Neutrophil (primary cell): ENCODE results near the gene HSCB.

ENCODE experiments used
- H3K27ac ChIP-seq: fragments of 200-600 bp; sonication (generic); 2 replicates; pipeline ENCODE4 v1.5.1; 2016; ENCODE audit warnings: mild to moderate bottlenecking, moderate library complexity
- H3K27me3 ChIP-seq: fragments of 200-600 bp; sonication (generic); 2 replicates; pipeline ENCODE4 v1.6.0; 2016; ENCODE audit warnings: mild to moderate bottlenecking
- H3K36me3 ChIP-seq: fragments of 200-600 bp; sonication (generic); 2 replicates; pipeline ENCODE4 v1.5.1; 2017
- H3K4me1 ChIP-seq, 2 experiments: fragments of 200-600 bp in 1 of 2; sonication (generic) in 1 of 2; 1 replicate in 1 of 2; 2 replicates in 1 of 2; pipeline versions ENCODE4 v1.5.1 to v1.6.1; 2013 to 2016; ENCODE audit warnings: low read depth in 1 of 2, low read length in 1 of 2, mild to moderate bottlenecking in 1 of 2, moderate library complexity in 1 of 2; ENCODE audit not compliant: control insufficient read depth in 1 of 2, insufficient read depth in 1 of 2
- H3K4me3 ChIP-seq, 2 experiments: fragments of 200-600 bp in 1 of 2; sonication (generic) in 1 of 2; 1 replicate in 1 of 2; 2 replicates in 1 of 2; pipeline ENCODE4 v1.5.1; 2013 to 2016; ENCODE audit warnings: low read depth in 1 of 2, low read length in 1 of 2, mild to moderate bottlenecking in 1 of 2, moderate library complexity in 1 of 2
- H3K9me3 ChIP-seq: fragments of 200-600 bp; sonication (generic); 2 replicates; pipeline ENCODE4 v1.5.1; 2016
- TF ChIP-seq, protein P1 (sequence below): fragments of 200-600 bp; sonication (generic); IDR thresholded peaks from 2 replicates; pipeline ENCODE4 v1.5.1; 2016; ENCODE audit warnings: antibody characterized with exemption

The HSCB gene

DNA sequence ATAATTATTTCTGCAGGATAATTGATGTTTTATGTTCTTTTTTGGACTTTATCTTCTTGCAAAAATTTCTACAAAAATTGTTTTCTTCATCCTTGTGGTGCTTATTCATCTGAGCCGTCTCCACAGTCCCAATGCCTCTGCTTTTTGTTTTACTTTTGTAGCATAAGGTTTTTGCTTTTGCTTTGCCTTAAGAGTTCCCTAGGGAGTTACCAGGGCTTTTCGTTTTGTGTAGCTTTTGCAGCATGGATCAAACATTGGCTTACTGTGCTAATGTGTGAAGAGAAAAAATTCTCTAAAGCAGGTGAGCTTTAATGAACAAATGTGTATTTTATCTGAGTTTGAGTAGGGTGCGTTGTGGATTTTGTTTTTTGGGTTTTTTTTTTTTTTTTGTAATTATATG is 46.8 kb downstream of the HSCB start:
- Histone ChIP-seq H3K4me3 (no peak overlapping the region), H3K27ac (no peak overlapping the region), H3K27me3 (no peaks in the 10 kb centered on the region), H3K9me3 (no peaks in the 10 kb centered on the region), H3K4me1 (peaks cover 0 to 4% of the 10 kb centered on the region in 2 experiments), H3K36me3 (peaks cover 55% of the 10 kb centered on the region)
- TF ChIP-seq, protein P1, sequence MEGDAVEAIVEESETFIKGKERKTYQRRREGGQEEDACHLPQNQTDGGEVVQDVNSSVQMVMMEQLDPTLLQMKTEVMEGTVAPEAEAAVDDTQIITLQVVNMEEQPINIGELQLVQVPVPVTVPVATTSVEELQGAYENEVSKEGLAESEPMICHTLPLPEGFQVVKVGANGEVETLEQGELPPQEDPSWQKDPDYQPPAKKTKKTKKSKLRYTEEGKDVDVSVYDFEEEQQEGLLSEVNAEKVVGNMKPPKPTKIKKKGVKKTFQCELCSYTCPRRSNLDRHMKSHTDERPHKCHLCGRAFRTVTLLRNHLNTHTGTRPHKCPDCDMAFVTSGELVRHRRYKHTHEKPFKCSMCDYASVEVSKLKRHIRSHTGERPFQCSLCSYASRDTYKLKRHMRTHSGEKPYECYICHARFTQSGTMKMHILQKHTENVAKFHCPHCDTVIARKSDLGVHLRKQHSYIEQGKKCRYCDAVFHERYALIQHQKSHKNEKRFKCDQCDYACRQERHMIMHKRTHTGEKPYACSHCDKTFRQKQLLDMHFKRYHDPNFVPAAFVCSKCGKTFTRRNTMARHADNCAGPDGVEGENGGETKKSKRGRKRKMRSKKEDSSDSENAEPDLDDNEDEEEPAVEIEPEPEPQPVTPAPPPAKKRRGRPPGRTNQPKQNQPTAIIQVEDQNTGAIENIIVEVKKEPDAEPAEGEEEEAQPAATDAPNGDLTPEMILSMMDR = no peak

DNA sequence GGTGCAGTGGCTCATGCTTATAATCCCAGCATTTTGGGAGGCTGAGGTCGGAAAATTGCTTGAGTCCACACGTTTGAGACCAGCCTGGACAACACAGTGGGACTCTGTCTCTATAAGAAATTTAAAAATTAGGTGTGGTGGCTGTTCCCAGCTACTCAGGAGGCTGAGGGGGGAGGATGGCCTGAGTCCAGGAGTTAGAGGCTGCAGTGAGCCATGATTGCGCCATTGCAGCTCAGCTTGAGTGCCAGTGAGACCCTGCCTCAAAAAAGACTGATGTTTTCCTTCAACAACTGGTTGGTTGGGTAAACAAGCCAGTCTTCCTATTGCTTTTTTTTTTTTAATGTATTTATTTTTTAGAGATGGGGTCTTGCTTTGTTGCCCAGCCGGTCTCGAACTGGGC is 49.3 kb downstream of the HSCB start:
- TF ChIP-seq, protein P1 = no peak
- H3K27me3 ChIP-seq = no peaks in the 10 kb centered on the region
- peaks cover 0 to 4% of the 10 kb centered on the region in 2 experiments for H3K4me1 ChIP-seq
- H3K4me3 ChIP-seq = no peak overlapping the region
- H3K36me3 ChIP-seq = peaks cover 54% of the 10 kb centered on the region
- no peaks in the 10 kb centered on the region for H3K9me3 ChIP-seq
- no peak overlapping the region for H3K27ac ChIP-seq

DNA sequence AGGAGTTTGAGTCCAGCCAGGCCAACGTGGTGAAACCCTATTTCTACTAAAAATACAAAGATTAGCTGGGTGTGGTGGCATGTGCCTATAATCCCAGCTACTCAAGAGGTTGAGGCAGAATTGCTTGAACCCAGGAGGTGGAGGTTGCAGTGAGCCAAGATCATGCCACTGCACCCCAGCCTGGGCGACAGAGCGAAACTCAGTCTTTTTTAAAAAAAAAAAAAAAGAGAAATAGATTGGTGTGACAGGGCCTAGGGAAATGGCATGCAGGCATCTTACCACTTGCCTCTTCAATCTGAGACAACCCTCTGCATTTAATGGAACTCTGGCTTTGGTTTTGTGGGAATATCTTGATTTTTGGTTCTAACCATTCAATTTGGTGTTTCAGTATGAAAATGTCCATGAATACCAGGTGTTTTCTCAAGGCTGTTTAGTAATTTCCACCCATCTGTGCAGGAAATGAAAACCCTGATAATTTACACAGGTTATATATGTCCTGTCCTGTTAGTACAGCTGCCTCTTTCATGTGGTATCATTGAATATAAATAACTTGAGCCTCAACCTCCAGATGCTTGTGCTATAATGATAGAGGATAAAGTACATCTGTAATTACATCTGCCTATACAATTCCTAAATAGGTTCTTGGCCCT is 50.1 kb downstream of the HSCB start:
- no peak overlapping the region for H3K27ac ChIP-seq
- peaks cover 51% of the 10 kb centered on the region for H3K36me3 ChIP-seq
- H3K4me1 ChIP-seq = peaks cover 0 to 4% of the 10 kb centered on the region in 2 experiments
- no peak overlapping the region for H3K4me3 ChIP-seq
- H3K27me3 ChIP-seq = no peaks in the 10 kb centered on the region
- H3K9me3 ChIP-seq = no peaks in the 10 kb centered on the region
- TF ChIP-seq, protein P1 = no peak

DNA sequence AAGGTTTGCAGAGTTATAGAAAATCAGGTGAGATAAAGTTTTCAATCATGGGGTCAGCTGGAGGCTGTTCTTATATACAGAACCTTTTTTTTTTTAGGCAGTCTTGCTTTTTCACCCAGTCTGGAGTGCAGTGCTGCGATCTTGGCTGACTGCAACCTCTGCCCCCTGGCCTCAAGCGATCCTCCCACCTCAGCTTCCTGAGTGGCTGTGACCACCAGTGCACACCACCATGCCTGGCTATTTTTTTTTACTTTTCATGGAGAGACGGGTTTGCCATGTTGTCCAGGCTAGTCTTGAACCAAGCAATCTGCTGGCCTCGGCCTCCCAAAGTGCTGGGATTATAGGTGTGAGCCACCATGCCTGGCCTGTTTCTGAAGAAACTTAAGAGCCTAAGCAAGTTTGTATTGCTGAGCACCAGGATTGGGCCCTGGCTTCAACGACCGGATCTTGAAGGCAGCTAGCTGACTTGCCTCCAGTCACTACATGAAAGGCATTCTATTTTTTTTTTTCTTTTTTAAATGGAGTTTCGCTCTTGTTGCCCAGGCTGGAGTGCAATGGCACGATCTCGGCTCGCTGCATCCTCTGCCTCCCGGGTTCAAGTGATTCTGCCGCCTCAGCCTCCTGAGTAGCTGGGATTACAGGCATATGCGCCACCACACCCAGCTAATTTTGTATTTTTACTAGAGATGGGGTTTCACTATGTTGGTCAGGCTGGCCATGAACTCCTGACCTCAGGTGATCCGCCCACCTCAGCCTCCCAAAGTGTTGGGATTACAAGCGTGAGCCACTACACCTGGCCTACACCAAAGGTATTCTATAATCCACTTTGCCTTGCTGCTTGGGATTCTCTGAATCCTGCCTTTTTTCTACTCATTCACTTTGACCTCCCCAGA is 50.9 kb downstream of the HSCB start:
- Histone ChIP-seq H3K36me3 (peaks cover 43% of the 10 kb centered on the region), H3K4me3 (no peak overlapping the region)
- TF ChIP-seq, protein P1 = no peak

DNA sequence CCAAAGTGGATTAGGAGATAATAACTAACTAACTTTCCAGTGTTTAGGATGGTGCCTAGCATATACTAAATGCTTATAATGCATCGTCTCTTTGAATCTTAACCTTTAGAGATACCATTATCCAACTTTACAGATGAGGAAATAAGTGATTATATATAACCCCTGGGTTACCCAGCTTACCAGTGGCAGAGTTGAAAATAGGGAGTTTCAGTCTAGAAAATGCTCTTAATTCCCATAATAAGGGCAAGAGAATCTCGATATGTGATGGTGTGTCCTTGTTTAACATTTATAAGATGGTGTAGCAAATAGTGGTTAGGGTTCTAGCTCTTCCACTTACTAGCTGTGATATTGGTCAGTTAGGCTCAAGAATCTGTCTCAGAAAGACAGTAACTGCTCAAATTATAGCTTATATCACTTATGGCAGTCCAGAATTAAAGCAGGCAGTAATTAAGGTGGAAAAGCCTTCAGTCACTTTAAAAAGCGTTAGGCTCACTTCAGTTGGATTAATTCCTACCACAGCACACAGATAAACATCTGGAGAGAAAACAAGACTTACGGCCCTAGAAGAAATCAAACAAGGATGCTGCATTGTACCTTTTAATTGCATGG is 52.2 kb downstream of the HSCB start:
- Histone ChIP-seq H3K36me3 (peaks cover 32% of the 10 kb centered on the region), H3K27ac (no peak overlapping the region), H3K4me3 (no peak overlapping the region), H3K4me1 (peaks cover 13 to 16% of the 10 kb centered on the region in 2 experiments), H3K27me3 (no peaks in the 10 kb centered on the region), H3K9me3 (no peaks in the 10 kb centered on the region)
- TF ChIP-seq, protein P1 = no peak

More for the DNA sequence above, 50.9 kb downstream of the HSCB start:
- H3K9me3 ChIP-seq = no peaks in the 10 kb centered on the region
- peaks cover 0 to 4% of the 10 kb centered on the region in 2 experiments for H3K4me1 ChIP-seq
- no peak overlapping the region for H3K27ac ChIP-seq
- no peaks in the 10 kb centered on the region for H3K27me3 ChIP-seq
